ENCODE data around the gene SASH3.

The SASH3 gene

GRCh38 chrX:129749069-129749468, 30.7 kb upstream of the SASH3 start:
- Histone ChIP-seq H3K36me3 (ENCODE audit: control insufficient read depth in 2 of 2, insufficient read depth in 1 of 2, low read length in 2 of 2) (no peaks in the 10 kb centered on the region), H3K4me1 (ENCODE audit: control insufficient read depth, insufficient read depth, low read length) (no peaks in the 10 kb centered on the region), H3K4me3 (ENCODE audit: low read depth, low read length) (no peak overlapping the region), H3K27ac (ENCODE audit: extremely low read depth, low read depth, low read length) (no peak overlapping the region), H3K9me3 (ENCODE audit: control insufficient read depth, insufficient read depth, low read depth, low read length) (no peaks in the 10 kb centered on the region)
- POLR2A ChIA-PET, result no interaction called here
- TF ChIP-seq KLF7 (tag by site-specific recombination; IDR thresholded peaks at IDR 0.05; ENCODE audit: borderline replicate concordance) (no peak), ZNF624 (tag by site-specific recombination; IDR thresholded peaks at IDR 0.05) (no peak), KLF16 (tag by site-specific recombination; IDR thresholded peaks at IDR 0.05) (no peak), ZNF16 (tag by site-specific recombination; IDR thresholded peaks at IDR 0.05; ENCODE audit: low read depth) (no peak), ZNF132 (tag by site-specific recombination; IDR thresholded peaks at IDR 0.05; ENCODE audit: borderline replicate concordance) (no peak), ZNF146 (tag by site-specific recombination; IDR thresholded peaks at IDR 0.05) (no peak), ZNF169 (tag by site-specific recombination; IDR thresholded peaks at IDR 0.05) (no peak), FEZF1 (tag by site-specific recombination; IDR thresholded peaks at IDR 0.05) (no peak), ZNF596 (tag by site-specific recombination; IDR thresholded peaks at IDR 0.05) (no peak), ZNF148 (tag by site-specific recombination; IDR thresholded peaks at IDR 0.05; ENCODE audit: borderline replicate concordance) (no peak), ZNF138 (tag by site-specific recombination; IDR thresholded peaks at IDR 0.05; ENCODE audit: borderline replicate concordance) (no peak)
- TF ChIP-seq, protein P1, sequence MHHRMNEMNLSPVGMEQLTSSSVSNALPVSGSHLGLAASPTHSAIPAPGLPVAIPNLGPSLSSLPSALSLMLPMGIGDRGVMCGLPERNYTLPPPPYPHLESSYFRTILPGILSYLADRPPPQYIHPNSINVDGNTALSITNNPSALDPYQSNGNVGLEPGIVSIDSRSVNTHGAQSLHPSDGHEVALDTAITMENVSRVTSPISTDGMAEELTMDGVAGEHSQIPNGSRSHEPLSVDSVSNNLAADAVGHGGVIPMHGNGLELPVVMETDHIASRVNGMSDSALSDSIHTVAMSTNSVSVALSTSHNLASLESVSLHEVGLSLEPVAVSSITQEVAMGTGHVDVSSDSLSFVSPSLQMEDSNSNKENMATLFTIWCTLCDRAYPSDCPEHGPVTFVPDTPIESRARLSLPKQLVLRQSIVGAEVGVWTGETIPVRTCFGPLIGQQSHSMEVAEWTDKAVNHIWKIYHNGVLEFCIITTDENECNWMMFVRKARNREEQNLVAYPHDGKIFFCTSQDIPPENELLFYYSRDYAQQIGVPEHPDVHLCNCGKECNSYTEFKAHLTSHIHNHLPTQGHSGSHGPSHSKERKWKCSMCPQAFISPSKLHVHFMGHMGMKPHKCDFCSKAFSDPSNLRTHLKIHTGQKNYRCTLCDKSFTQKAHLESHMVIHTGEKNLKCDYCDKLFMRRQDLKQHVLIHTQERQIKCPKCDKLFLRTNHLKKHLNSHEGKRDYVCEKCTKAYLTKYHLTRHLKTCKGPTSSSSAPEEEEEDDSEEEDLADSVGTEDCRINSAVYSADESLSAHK (tag by site-specific recombination; IDR thresholded peaks at IDR 0.05), result no peak
- TF ChIP-seq, protein P2, sequence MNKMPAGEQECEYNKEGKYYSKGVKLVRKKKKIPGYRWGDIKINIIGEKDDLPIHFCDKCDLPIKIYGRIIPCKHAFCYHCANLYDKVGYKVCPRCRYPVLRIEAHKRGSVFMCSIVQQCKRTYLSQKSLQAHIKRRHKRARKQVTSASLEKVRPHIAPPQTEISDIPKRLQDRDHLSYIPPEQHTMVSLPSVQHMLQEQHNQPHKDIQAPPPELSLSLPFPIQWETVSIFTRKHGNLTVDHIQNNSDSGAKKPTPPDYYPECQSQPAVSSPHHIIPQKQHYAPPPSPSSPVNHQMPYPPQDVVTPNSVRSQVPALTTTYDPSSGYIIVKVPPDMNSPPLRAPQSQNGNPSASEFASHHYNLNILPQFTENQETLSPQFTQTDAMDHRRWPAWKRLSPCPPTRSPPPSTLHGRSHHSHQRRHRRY (tag by site-specific recombination; IDR thresholded peaks at IDR 0.05), result no peak
- TF ChIP-seq, protein P3, sequence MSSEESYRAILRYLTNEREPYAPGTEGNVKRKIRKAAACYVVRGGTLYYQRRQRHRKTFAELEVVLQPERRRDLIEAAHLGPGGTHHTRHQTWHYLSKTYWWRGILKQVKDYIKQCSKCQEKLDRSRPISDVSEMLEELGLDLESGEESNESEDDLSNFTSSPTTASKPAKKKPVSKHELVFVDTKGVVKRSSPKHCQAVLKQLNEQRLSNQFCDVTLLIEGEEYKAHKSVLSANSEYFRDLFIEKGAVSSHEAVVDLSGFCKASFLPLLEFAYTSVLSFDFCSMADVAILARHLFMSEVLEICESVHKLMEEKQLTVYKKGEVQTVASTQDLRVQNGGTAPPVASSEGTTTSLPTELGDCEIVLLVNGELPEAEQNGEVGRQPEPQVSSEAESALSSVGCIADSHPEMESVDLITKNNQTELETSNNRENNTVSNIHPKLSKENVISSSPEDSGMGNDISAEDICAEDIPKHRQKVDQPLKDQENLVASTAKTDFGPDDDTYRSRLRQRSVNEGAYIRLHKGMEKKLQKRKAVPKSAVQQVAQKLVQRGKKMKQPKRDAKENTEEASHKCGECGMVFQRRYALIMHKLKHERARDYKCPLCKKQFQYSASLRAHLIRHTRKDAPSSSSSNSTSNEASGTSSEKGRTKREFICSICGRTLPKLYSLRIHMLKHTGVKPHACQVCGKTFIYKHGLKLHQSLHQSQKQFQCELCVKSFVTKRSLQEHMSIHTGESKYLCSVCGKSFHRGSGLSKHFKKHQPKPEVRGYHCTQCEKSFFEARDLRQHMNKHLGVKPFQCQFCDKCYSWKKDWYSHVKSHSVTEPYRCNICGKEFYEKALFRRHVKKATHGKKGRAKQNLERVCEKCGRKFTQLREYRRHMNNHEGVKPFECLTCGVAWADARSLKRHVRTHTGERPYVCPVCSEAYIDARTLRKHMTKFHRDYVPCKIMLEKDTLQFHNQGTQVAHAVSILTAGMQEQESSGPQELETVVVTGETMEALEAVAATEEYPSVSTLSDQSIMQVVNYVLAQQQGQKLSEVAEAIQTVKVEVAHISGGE (tag by site-specific recombination; conservative IDR thresholded peaks at IDR 0.05; ENCODE audit: low read depth), result no peak
- CTCF ChIA-PET, result no interaction called here

GRCh38 chrX:129750971-129751370, 28.8 kb upstream of the SASH3 start:
- CTCF ChIA-PET, result interaction anchor here (0.6 to 1.3 kb wide), 2 partner anchors 25 to 67 kb away, joined by 4 to 6 read pairs; no protein-coding TSS in a partner anchor

More at GRCh38 chrX:129750971-129751370, 28.8 kb upstream of the SASH3 start:
- Histone ChIP-seq H3K4me3 (ENCODE audit: low read depth, low read length) (no peak overlapping the region), H3K27ac (ENCODE audit: extremely low read depth, low read depth, low read length) (no peak overlapping the region), H3K9me3 (ENCODE audit: control insufficient read depth, insufficient read depth, low read depth, low read length) (no peaks in the 10 kb centered on the region), H3K36me3 (ENCODE audit: control insufficient read depth in 2 of 2, insufficient read depth in 1 of 2, low read length in 2 of 2) (no peaks in the 10 kb centered on the region), H3K4me1 (ENCODE audit: control insufficient read depth, insufficient read depth, low read length) (no peaks in the 10 kb centered on the region)
- POLR2A ChIA-PET, result no interaction called here
- TF ChIP-seq SCRT1 (tag by site-specific recombination; IDR thresholded peaks at IDR 0.05; ENCODE audit: borderline replicate concordance) (no peak), ZXDB (tag by site-specific recombination; IDR thresholded peaks at IDR 0.05) (no peak)

Data from HEK293 (cell line).